Endodermal cell (in vitro differentiated cells): ENCODE data around the gene DGKD. TPM values are rescaled to one million over a fixed set of nuclear protein-coding genes. Genes with fewer than 3 reads are reported as not detected.

Experiments
- DNase-seq: peaks from one replicate; pipeline ENCODE4 v3.0.0-alpha.2; 2017
- H3K27ac ChIP-seq: 2 replicates; pipeline ENCODE4 v1.5.1; 2013; ENCODE audit warnings: mild to moderate bottlenecking, low read depth, low read length, moderate library complexity
- H3K27me3 ChIP-seq: 2 replicates; pipeline ENCODE4 v1.6.1; 2013; ENCODE audit warnings: mild to moderate bottlenecking, low read length, moderate library complexity; ENCODE audit not compliant: insufficient read depth, control insufficient read depth, poor library complexity, severe bottlenecking
- H3K36me3 ChIP-seq: 2 replicates; pipeline ENCODE4 v1.7.0; 2013; ENCODE audit warnings: mild to moderate bottlenecking, low read length, moderate library complexity; ENCODE audit not compliant: control insufficient read depth, insufficient read depth
- H3K4me1 ChIP-seq: one replicate; pipeline ENCODE4 v1.7.0; 2013; ENCODE audit warnings: low read length; ENCODE audit not compliant: control insufficient read depth, insufficient read depth
- H3K4me3 ChIP-seq: 2 replicates; pipeline ENCODE4 v1.5.1; 2013; ENCODE audit warnings: mild to moderate bottlenecking, low read length, moderate library complexity
- H3K9ac ChIP-seq: 2 replicates; pipeline ENCODE4 v1.6.1; 2013; ENCODE audit warnings: mild to moderate bottlenecking, low read length, moderate library complexity; ENCODE audit not compliant: poor library complexity, severe bottlenecking; ENCODE audit errors: extremely low read depth
- H3K9me3 ChIP-seq: 2 replicates; pipeline ENCODE4 v1.6.1; 2013; ENCODE audit warnings: mild to moderate bottlenecking, low read length, moderate library complexity; ENCODE audit not compliant: control insufficient read depth
- H3K27ac Mint-ChIP-seq: 2 replicates; pipeline ENCODE4 v1.8.0; 2020; ENCODE audit warnings: mixed read lengths
- H3K27me3 Mint-ChIP-seq: 2 replicates; pipeline ENCODE4 v1.8.0; 2021; ENCODE audit warnings: mild to moderate bottlenecking, mixed read lengths; ENCODE audit not compliant: insufficient read depth
- H3K36me3 Mint-ChIP-seq: 2 replicates; pipeline ENCODE4 v1.8.0; 2020; ENCODE audit warnings: low read depth, mixed read lengths
- H3K4me1 Mint-ChIP-seq: 2 replicates; pipeline ENCODE4 v1.8.0; 2020; ENCODE audit warnings: mixed read lengths
- H3K4me3 Mint-ChIP-seq: 2 replicates; pipeline ENCODE4 v1.8.0; 2020; ENCODE audit warnings: mild to moderate bottlenecking, moderate library complexity, mixed read lengths
- H3K9me3 Mint-ChIP-seq: 2 replicates; pipeline ENCODE4 v1.8.0; 2020; ENCODE audit warnings: mild to moderate bottlenecking, mixed read lengths
- CTCF ChIP-seq: fragments of 200-600 bp; sonication (generic); conservative IDR thresholded peaks from 2 replicates; pipeline ENCODE4 v1.5.0; 2021; ENCODE audit warnings: antibody characterized with exemption, mild to moderate bottlenecking
- WGBS, 2 experiments: methylation state at CpG; one replicate each; pipeline versions ENCODE4 v1.1.5 to v1.1.7; 2013; ENCODE audit warnings: missing lambda C conversion rate in 2 of 2, mixed read lengths in 1 of 2; ENCODE audit not compliant: insufficient coverage in 1 of 2, insufficient read length in 1 of 2; 5-methylcytosine and 5-hydroxymethylcytosine counted together
- total RNA-seq, 2 donors: library from RNA; stranded (reverse); fragmentation: NEBNext Ultra II Directional in 1 of 2; extraction: Animal tissue kit (Norgen Biotek cat#: 25700) in 1 of 2; gene quantifications; 2 replicates in 1 of 2; 3 replicates in 1 of 2; pipeline ENCODE4 v1.2.1, GENCODE V29; 2021

The DGKD gene
- total RNA-seq, 2 donors from 2014 or later, result 39.2 to 46.9 TPM

- DNase-seq, result no peak
- H3K9me3 Mint-ChIP-seq, result no peaks in the 10 kb centered on the region
- H3K27me3 Mint-ChIP-seq, result no peaks in the 10 kb centered on the region
- H3K4me3 ChIP-seq, result no peak overlapping the region
- no peak overlapping the region for H3K27ac ChIP-seq
- no peak overlapping the region for H3K27ac Mint-ChIP-seq
- H3K36me3 Mint-ChIP-seq, result peaks cover 25% of the 10 kb centered on the region
- 95 to 98% methylated on average over 6 to 14 of the region's 14 CpGs for WGBS, 2 experiments
- H3K4me3 Mint-ChIP-seq, result no peak overlapping the region
- no peaks in the 10 kb centered on the region for H3K9me3 ChIP-seq
- TF ChIP-seq CTCF, result no peak
- H3K27me3 ChIP-seq, result no peaks in the 10 kb centered on the region
- no peaks in the 10 kb centered on the region for H3K4me1 Mint-ChIP-seq
- no peaks in the 10 kb centered on the region for H3K36me3 ChIP-seq
- H3K9ac ChIP-seq, result no peak overlapping the region
- H3K4me1 ChIP-seq, result no peaks in the 10 kb centered on the region
Observed at GRCh38 chr2:233437439-233437955, 83.2 kb downstream of the DGKD start.

- no peaks in the 10 kb centered on the region for H3K27me3 ChIP-seq
- no peaks in the 10 kb centered on the region for H3K27me3 Mint-ChIP-seq
- no peak overlapping the region for H3K4me3 ChIP-seq
- H3K4me1 ChIP-seq, result no peaks in the 10 kb centered on the region
- DNase-seq, result no peak
- H3K36me3 ChIP-seq, result no peaks in the 10 kb centered on the region
- H3K27ac Mint-ChIP-seq, result no peak overlapping the region
- peaks cover 21% of the 10 kb centered on the region for H3K36me3 Mint-ChIP-seq
- no peak overlapping the region for H3K27ac ChIP-seq
- whole genome bisulfite sequencing, 2 experiments, result 96 to 97% methylated on average over 14 to 15 of the region's 15 CpGs
- H3K9ac ChIP-seq, result no peak overlapping the region
- H3K4me1 Mint-ChIP-seq, result no peaks in the 10 kb centered on the region
- no peaks in the 10 kb centered on the region for H3K9me3 ChIP-seq
- no peak for TF ChIP-seq CTCF
- H3K4me3 Mint-ChIP-seq, result no peak overlapping the region
- no peaks in the 10 kb centered on the region for H3K9me3 Mint-ChIP-seq
Observed at GRCh38 chr2:233438573-233439147, 84.4 kb downstream of the DGKD start.

- peaks cover 2% of the 10 kb centered on the region for H3K36me3 ChIP-seq
- H3K4me1 ChIP-seq, result no peaks in the 10 kb centered on the region
- H3K4me3 Mint-ChIP-seq, result no peak overlapping the region
- H3K4me3 ChIP-seq, result no peak overlapping the region
- no peak for TF ChIP-seq CTCF
- H3K27ac ChIP-seq, result no peak overlapping the region
- H3K9ac ChIP-seq, result no peak overlapping the region
- peaks cover 22% of the 10 kb centered on the region for H3K36me3 Mint-ChIP-seq
- WGBS, 2 experiments, result 90 to 96% methylated on average over 3 to 9 of the region's 9 CpGs
- no peaks in the 10 kb centered on the region for H3K4me1 Mint-ChIP-seq
- no peaks in the 10 kb centered on the region for H3K27me3 ChIP-seq
- H3K27ac Mint-ChIP-seq, result no peak overlapping the region
- no peaks in the 10 kb centered on the region for H3K9me3 Mint-ChIP-seq
- DNase-seq, result no peak
- H3K27me3 Mint-ChIP-seq, result no peaks in the 10 kb centered on the region
- no peaks in the 10 kb centered on the region for H3K9me3 ChIP-seq
Observed at GRCh38 chr2:233439191-233439590, 84.9 kb downstream of the DGKD start.
